HepG2 (cell line): ENCODE measurements around the gene TSSK6. TPM values are rescaled to one million over a fixed set of nuclear protein-coding genes. Genes with fewer than 3 reads are reported as not detected.

ENCODE experiments used
- BRD4 ChIP-seq: sonication (generic); formaldehyde crosslinking; IDR thresholded peaks from 2 replicates; pipeline ENCODE4 v1.4.0; 2020; ENCODE audit warnings: missing genetic modification reagents
- CEBPG ChIP-seq: IDR thresholded peaks from 2 replicates; pipeline ENCODE4 v1.6.1; 2016
- ELK4 ChIP-seq: sonication (generic); formaldehyde crosslinking; IDR thresholded peaks from 2 replicates; pipeline ENCODE4 v1.9.0; 2021; ENCODE audit warnings: missing genetic modification reagents, borderline replicate concordance
- FOXP1 ChIP-seq, 2 experiments: fragments of 450-650 bp in 1 of 2; IDR thresholded peaks; 2 replicates each; pipeline ENCODE4 v1.6.1; 2017 to 2018; ENCODE audit warnings: antibody characterized with exemption in 1 of 2
- MBD4 ChIP-seq: IDR thresholded peaks from 2 replicates; pipeline ENCODE4 v1.6.1; 2012; ENCODE audit warnings: low read length, inconsistent platforms, borderline replicate concordance
- MYPOP ChIP-seq: sonication (generic); formaldehyde crosslinking; IDR thresholded peaks from 2 replicates; pipeline ENCODE4 v1.8.1; 2023; ENCODE audit warnings: mild to moderate bottlenecking, moderate library complexity, missing genetic modification reagents
- NAIF1 ChIP-seq: sonication (generic); formaldehyde crosslinking; IDR thresholded peaks from 2 replicates; pipeline ENCODE4 v1.5.0; 2020; ENCODE audit warnings: mild to moderate bottlenecking, missing genetic modification reagents, borderline replicate concordance
- POLR2A ChIP-seq, 2 experiments: IDR thresholded peaks; 2 replicates each; pipeline ENCODE4 v1.6.1; 2011; ENCODE audit warnings: low read depth in 2 of 2, low read length in 2 of 2, mild to moderate bottlenecking in 1 of 2, moderate library complexity in 1 of 2; ENCODE audit not compliant: insufficient read depth in 1 of 2
- POLR2AphosphoS5 ChIP-seq: IDR thresholded peaks from 2 replicates; pipeline ENCODE4 v1.6.1; 2012; ENCODE audit warnings: low read depth, low read length
- PTBP1 ChIP-seq: fragments of 200-400 bp; formaldehyde crosslinking; IDR thresholded peaks from 2 replicates; pipeline ENCODE4 v1.6.1; 2018; ENCODE audit warnings: low read length, low read depth; ENCODE audit not compliant: poor library complexity, severe bottlenecking
- RFXAP ChIP-seq: sonication (generic); formaldehyde crosslinking; IDR thresholded peaks from 2 replicates; pipeline ENCODE4 v1.4.0; 2020; ENCODE audit warnings: missing genetic modification reagents, borderline replicate concordance
- SMAD9 ChIP-seq: sonication (generic); formaldehyde crosslinking; IDR thresholded peaks from 2 replicates; pipeline ENCODE4 v1.5.1; 2020; ENCODE audit warnings: mild to moderate bottlenecking, missing genetic modification reagents
- SNRNP70 ChIP-seq: fragments of 200-400 bp; formaldehyde crosslinking; IDR thresholded peaks from 2 replicates; pipeline ENCODE4 v1.6.1; 2017; ENCODE audit warnings: mild to moderate bottlenecking, low read depth, low read length, moderate library complexity
- TERF1 ChIP-seq: sonication (generic); formaldehyde crosslinking; IDR thresholded peaks from 2 replicates; pipeline ENCODE4 v1.8.0; 2022; ENCODE audit warnings: mild to moderate bottlenecking, missing genetic modification reagents, moderate library complexity
- WIZ ChIP-seq: sonication (generic); formaldehyde crosslinking; IDR thresholded peaks from 2 replicates; pipeline ENCODE4 v1.5.1; 2020; ENCODE audit warnings: mild to moderate bottlenecking, missing genetic modification reagents
- ZFP36L1 ChIP-seq: sonication (generic); formaldehyde crosslinking; IDR thresholded peaks from 2 replicates; pipeline ENCODE4 v1.8.0; 2022; ENCODE audit warnings: mild to moderate bottlenecking, missing genetic modification reagents, moderate library complexity
- ZKSCAN8 ChIP-seq: IDR thresholded peaks from 2 replicates; pipeline ENCODE4 v1.6.1; 2016; ENCODE audit warnings: borderline replicate concordance, missing genetic modification reagents, missing compliant biosample characterization
- ZNF34 ChIP-seq: sonication (generic); formaldehyde crosslinking; IDR thresholded peaks from 2 replicates; pipeline ENCODE4 v1.4.0; 2020; ENCODE audit warnings: mild to moderate bottlenecking, missing genetic modification reagents, borderline replicate concordance
- ZNF660 ChIP-seq: sonication (generic); formaldehyde crosslinking; IDR thresholded peaks from 2 replicates; pipeline ENCODE4 v1.5.1; 2020; ENCODE audit warnings: mild to moderate bottlenecking, low read depth, missing genetic modification reagents, borderline replicate concordance
- ZNF720 ChIP-seq: sonication (generic); formaldehyde crosslinking; IDR thresholded peaks from 2 replicates; pipeline ENCODE4 v1.4.0; 2020; ENCODE audit warnings: missing genetic modification reagents
- ZNF878 ChIP-seq: sonication (generic); formaldehyde crosslinking; IDR thresholded peaks from 2 replicates; pipeline ENCODE4 v1.8.1; 2023; ENCODE audit warnings: mild to moderate bottlenecking, missing genetic modification reagents, moderate library complexity
- ZNF883 ChIP-seq: sonication (generic); formaldehyde crosslinking; IDR thresholded peaks from 2 replicates; pipeline ENCODE4 v1.5.1; 2020; ENCODE audit warnings: mild to moderate bottlenecking, missing genetic modification reagents; ENCODE audit errors: not compliant biosample characterization
- polyA plus RNA-seq, 8 experiments: library from polyadenylated mRNA; depleted of rRNA in 3 of 8; stranded (reverse) in 7 of 8; unstranded in 1 of 8; fragments of >200 nt; fragmentation: Illumina TruSeq in 4 of 8; extraction: Trizol in 4 of 8; gene quantifications; 2 replicates each; pipeline versions ENCODE4 v1.2.1 to v1.2.3, GENCODE V29; 2011 to 2016; ENCODE audit warnings: low read depth in 4 of 8, missing spikeins in 1 of 8, mixed read lengths in 1 of 8; ENCODE audit not compliant: insufficient read depth in 1 of 8
- total RNA-seq, 5 experiments: library from RNA; depleted of rRNA; stranded (reverse); fragments of >200 nt; fragmentation: Illumina TruSeq; extraction: Trizol; gene quantifications; 2 replicates each; pipeline ENCODE4 v1.2.3, GENCODE V29; 2016; ENCODE audit warnings: low read depth in 1 of 5

The TSSK6 gene
- total and polyA plus RNA-seq, 2 of the 13 experiments (the other 11 are each of a cell fraction or from before 2014, with no cell fraction given) = 0.71 to 1.2 TPM

GRCh38 chr19:19515642-19516519 is 533 bp upstream of the TSSK6 start, which contains the start of gene NDUFA13 (continued):
- TF ChIP-seq ZNF878 (CRISPR knock-in tag) (peak; percentile 16; the same call in 1 of the 2 replicates), RFXAP (CRISPR knock-in tag) (peak; percentile 80; the same call in 1 of the 2 replicates), POLR2A (IDR thresholded peaks at IDR 0.05; ENCODE audit: insufficient read depth in 1 of 2, low read depth in 2 of 2, low read length in 2 of 2) (peak; percentile 84 to 91), NAIF1 (CRISPR knock-in tag) (peak; percentile 80; the same call in 1 of the 2 replicates), POLR2AphosphoS5 (peak; percentile 92), ZKSCAN8 (no peak), WIZ (no peak), ZNF720 (no peak), FOXP1 (IDR thresholded peaks at IDR 0.05) (no peak), FOXP1 (CRISPR knock-in tag; IDR thresholded peaks at IDR 0.05) (0 out of 2 replicates have a peak, but pooled peaks have one; percentile 20), PTBP1 (no peak), CEBPG (CRISPR knock-in tag) (peak; percentile 37; the same call in 1 of the 2 replicates), MBD4 (no peak), ELK4 (peak; percentile 85; the same call in 1 of the 2 replicates), ZNF34 (CRISPR knock-in tag) (0 out of 2 replicates have a peak, but pooled peaks have one; percentile 67), BRD4 (peak; percentile 94), ZFP36L1 (no peak), ZNF883 (CRISPR knock-in tag) (peak; percentile 73), ZNF660 (CRISPR knock-in tag) (no peak), TERF1 (CRISPR knock-in tag) (no peak), MYPOP (CRISPR knock-in tag) (no peak), SNRNP70 (no peak), SMAD9 (CRISPR knock-in tag) (peak; percentile 53; the same call in 1 of the 2 replicates)
